HepG2 (cell line): ENCODE measurements around the gene MYO1E. TPM values are rescaled to one million over a fixed set of nuclear protein-coding genes. Genes with fewer than 3 reads are reported as not detected.

Experiments
- ATF7-NPFF ChIP-seq: sonication (generic); formaldehyde crosslinking; IDR thresholded peaks from 2 replicates; pipeline ENCODE4 v1.8.1; 2023; ENCODE audit warnings: mild to moderate bottlenecking, low read depth, missing genetic modification reagents, moderate library complexity
- CEBPB ChIP-seq: IDR thresholded peaks from 2 replicates; pipeline ENCODE4 v1.6.1; 2011; ENCODE audit warnings: low read depth, low read length, improper control_type of control experiment, borderline replicate concordance
- ERF ChIP-seq: IDR thresholded peaks from 2 replicates; pipeline ENCODE4 v1.6.1; 2018; ENCODE audit warnings: missing biosample characterization, missing genetic modification reagents
- HDAC6 ChIP-seq: fragments of 200-600 bp; sonication (generic); IDR thresholded peaks from 2 replicates; pipeline ENCODE4 v1.7.0; 2017; ENCODE audit warnings: mild to moderate bottlenecking, antibody characterized with exemption, low read length, low read depth
- HMGXB4 ChIP-seq, 2 experiments: sonication (generic) in 1 of 2; formaldehyde crosslinking in 1 of 2; IDR thresholded peaks; 2 replicates each; pipeline versions ENCODE4 v1.4.0 to v1.6.1; 2018 to 2020; ENCODE audit warnings: missing genetic modification reagents in 2 of 2, borderline replicate concordance in 1 of 2, low read depth in 1 of 2, mild to moderate bottlenecking in 1 of 2, missing biosample characterization in 1 of 2
- JUNB ChIP-seq: sonication (generic); formaldehyde crosslinking; IDR thresholded peaks from 2 replicates; pipeline ENCODE4 v1.8.0; 2022; ENCODE audit warnings: missing genetic modification reagents, mild to moderate bottlenecking, borderline replicate concordance
- MXD4 ChIP-seq: IDR thresholded peaks from 2 replicates; pipeline ENCODE4 v1.6.1; 2016; ENCODE audit warnings: mild to moderate bottlenecking, missing biosample characterization, missing genetic modification reagents
- NAIF1 ChIP-seq: sonication (generic); formaldehyde crosslinking; IDR thresholded peaks from 2 replicates; pipeline ENCODE4 v1.5.0; 2020; ENCODE audit warnings: mild to moderate bottlenecking, missing genetic modification reagents, borderline replicate concordance
- RAD51 ChIP-seq: fragments of 450-650 bp; IDR thresholded peaks from 2 replicates; pipeline ENCODE4 v1.6.1; 2016; ENCODE audit warnings: borderline replicate concordance
- REST ChIP-seq, 2 experiments: IDR thresholded peaks; 2 replicates each; pipeline ENCODE4 v1.6.1; 2011 to 2012; ENCODE audit warnings: low read length in 2 of 2, borderline replicate concordance in 1 of 2, low read depth in 1 of 2, mild to moderate bottlenecking in 1 of 2, moderate library complexity in 1 of 2
- SRSF1 ChIP-seq: fragments of 200-400 bp; formaldehyde crosslinking; optimal IDR thresholded peaks from 2 replicates; pipeline ENCODE3; 2017; ENCODE audit warnings: mild to moderate bottlenecking, low read depth, low read length, moderate library complexity
- THAP7 ChIP-seq: sonication (generic); formaldehyde crosslinking; IDR thresholded peaks from 2 replicates; pipeline ENCODE4 v1.8.1; 2023; ENCODE audit warnings: mild to moderate bottlenecking, missing genetic modification reagents
- TRAFD1 ChIP-seq: sonication (generic); formaldehyde crosslinking; IDR thresholded peaks from 2 replicates; pipeline ENCODE4 v1.5.1; 2020; ENCODE audit warnings: missing genetic modification reagents, mild to moderate bottlenecking, borderline replicate concordance
- YEATS2 ChIP-seq: sonication (generic); formaldehyde crosslinking; IDR thresholded peaks from 2 replicates; pipeline ENCODE4 v1.4.0; 2020; ENCODE audit warnings: missing genetic modification reagents, borderline replicate concordance
- ZFP91 ChIP-seq: sonication (generic); formaldehyde crosslinking; IDR thresholded peaks from 2 replicates; pipeline ENCODE4 v1.9.0; 2022; ENCODE audit warnings: missing genetic modification reagents, mild to moderate bottlenecking, borderline replicate concordance
- ZNF549 ChIP-seq: sonication (generic); formaldehyde crosslinking; IDR thresholded peaks from 2 replicates; pipeline ENCODE4 v1.5.0; 2020; ENCODE audit warnings: missing genetic modification reagents
- ZNF704 ChIP-seq: sonication (generic); formaldehyde crosslinking; IDR thresholded peaks from 2 replicates; pipeline ENCODE4 v1.8.1; 2023; ENCODE audit warnings: mild to moderate bottlenecking, inconsistent platforms, moderate library complexity, missing genetic modification reagents, borderline replicate concordance
- ZNF713 ChIP-seq: sonication (generic); formaldehyde crosslinking; IDR thresholded peaks from 2 replicates; pipeline ENCODE4 v1.4.0; 2020; ENCODE audit warnings: mild to moderate bottlenecking, missing genetic modification reagents
- ZNF720 ChIP-seq: sonication (generic); formaldehyde crosslinking; IDR thresholded peaks from 2 replicates; pipeline ENCODE4 v1.4.0; 2020; ENCODE audit warnings: missing genetic modification reagents
- polyA plus RNA-seq, 8 experiments: library from polyadenylated mRNA; depleted of rRNA in 3 of 8; stranded (reverse) in 7 of 8; unstranded in 1 of 8; fragments of >200 nt; fragmentation: Illumina TruSeq in 4 of 8; extraction: Trizol in 4 of 8; gene quantifications; 2 replicates each; pipeline versions ENCODE4 v1.2.1 to v1.2.3, GENCODE V29; 2011 to 2016; ENCODE audit warnings: low read depth in 4 of 8, missing spikeins in 1 of 8, mixed read lengths in 1 of 8; ENCODE audit not compliant: insufficient read depth in 1 of 8
- total RNA-seq, 5 experiments: library from RNA; depleted of rRNA; stranded (reverse); fragments of >200 nt; fragmentation: Illumina TruSeq; extraction: Trizol; gene quantifications; 2 replicates each; pipeline ENCODE4 v1.2.3, GENCODE V29; 2016; ENCODE audit warnings: low read depth in 1 of 5

MYO1E gene
- total and polyA plus RNA-seq, 2 of the 13 experiments (the other 11 are each of a cell fraction or from before 2014, with no cell fraction given), result 15.7 to 25.1 TPM

GRCh38 chr15:59339252-59339672 lies 33.4 kb downstream of the MYO1E start (continued):
- no peak for TF ChIP-seq TRAFD1 (CRISPR knock-in tag)
- no peak for TF ChIP-seq HDAC6
- TF ChIP-seq RAD51, result no peak
- TF ChIP-seq ZNF549 (CRISPR knock-in tag), result no peak
- no peak for TF ChIP-seq YEATS2
- no peak for TF ChIP-seq ZFP91
- no peak for TF ChIP-seq NAIF1 (CRISPR knock-in tag)
- TF ChIP-seq JUNB (CRISPR knock-in tag), result no peak
- no peak for TF ChIP-seq CEBPB
- no peak for TF ChIP-seq ERF (CRISPR knock-in tag)
- no peak for TF ChIP-seq ZNF704 (CRISPR knock-in tag)
- TF ChIP-seq ATF7-NPFF (CRISPR knock-in tag), result no peak
- no peak for TF ChIP-seq REST (IDR thresholded peaks at IDR 0.05; ENCODE audit: borderline replicate concordance in 1 of 2, low read depth in 1 of 2, low read length in 2 of 2)
- no peak for TF ChIP-seq MXD4
- TF ChIP-seq HMGXB4 (CRISPR knock-in tag; IDR thresholded peaks at IDR 0.05; ENCODE audit: borderline replicate concordance in 1 of 2, low read depth in 1 of 2), result no peak
- TF ChIP-seq THAP7, result no peak
- no peak for TF ChIP-seq SRSF1
- no peak for TF ChIP-seq ZNF720 (CRISPR knock-in tag)
- TF ChIP-seq ZNF713 (CRISPR knock-in tag), result no peak
